OCI-LY3 (cell line): Measurements from ENCODE around the gene ZC3HAV1L.

Experiments used
- EZH2phosphoT487 ChIP-seq: fragments of 200-600 bp; shearing (Covaris generic); IDR thresholded peaks from 2 replicates; pipeline ENCODE4 v1.6.1; 2018; ENCODE audit warnings: antibody characterized with exemption, mixed run types, low read depth
- TF ChIP-seq, protein P1 (sequence below): fragments of 200-600, 300-600 bp; sonication (generic); IDR thresholded peaks from 2 replicates; pipeline ENCODE4 v1.5.1; 2014; ENCODE audit warnings: antibody characterized with exemption, low read length, low read depth

DNA sequence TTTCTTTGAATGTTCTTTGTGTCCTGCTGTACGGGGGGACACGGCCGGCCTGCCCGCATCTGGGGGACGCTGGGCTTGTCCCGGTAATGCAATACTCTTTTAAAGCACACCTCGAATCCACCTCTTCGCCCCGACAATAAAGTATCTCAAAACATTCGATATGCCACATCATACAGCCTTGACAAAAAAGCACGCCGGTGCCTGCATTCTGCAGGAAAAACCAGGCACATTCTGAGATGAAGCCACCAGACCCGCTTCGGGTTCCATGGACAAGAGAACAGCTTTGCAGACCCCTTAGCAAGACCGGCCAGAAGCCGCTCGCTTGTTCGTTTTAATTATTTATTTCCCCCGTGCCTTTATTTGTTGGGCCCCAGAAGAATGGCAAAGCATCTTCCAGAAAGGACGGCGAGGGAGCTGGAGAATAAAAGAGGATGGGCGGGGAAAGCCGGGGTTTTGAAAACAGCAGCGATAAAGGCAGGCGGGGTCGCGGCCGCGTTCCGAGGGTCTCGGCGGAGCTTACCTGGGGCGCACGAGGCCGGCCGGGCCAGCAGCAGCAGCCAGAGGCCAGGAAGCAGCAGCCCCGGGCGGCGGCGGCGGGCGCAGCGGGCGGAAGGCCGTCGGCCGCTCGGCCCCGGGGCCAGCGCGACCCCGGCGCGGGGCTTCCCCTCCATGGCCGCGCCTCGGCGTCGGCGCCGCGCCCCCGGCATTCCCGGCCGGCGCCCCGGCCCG, 55.1 kb downstream of the ZC3HAV1L start:
- TF ChIP-seq, protein P1, sequence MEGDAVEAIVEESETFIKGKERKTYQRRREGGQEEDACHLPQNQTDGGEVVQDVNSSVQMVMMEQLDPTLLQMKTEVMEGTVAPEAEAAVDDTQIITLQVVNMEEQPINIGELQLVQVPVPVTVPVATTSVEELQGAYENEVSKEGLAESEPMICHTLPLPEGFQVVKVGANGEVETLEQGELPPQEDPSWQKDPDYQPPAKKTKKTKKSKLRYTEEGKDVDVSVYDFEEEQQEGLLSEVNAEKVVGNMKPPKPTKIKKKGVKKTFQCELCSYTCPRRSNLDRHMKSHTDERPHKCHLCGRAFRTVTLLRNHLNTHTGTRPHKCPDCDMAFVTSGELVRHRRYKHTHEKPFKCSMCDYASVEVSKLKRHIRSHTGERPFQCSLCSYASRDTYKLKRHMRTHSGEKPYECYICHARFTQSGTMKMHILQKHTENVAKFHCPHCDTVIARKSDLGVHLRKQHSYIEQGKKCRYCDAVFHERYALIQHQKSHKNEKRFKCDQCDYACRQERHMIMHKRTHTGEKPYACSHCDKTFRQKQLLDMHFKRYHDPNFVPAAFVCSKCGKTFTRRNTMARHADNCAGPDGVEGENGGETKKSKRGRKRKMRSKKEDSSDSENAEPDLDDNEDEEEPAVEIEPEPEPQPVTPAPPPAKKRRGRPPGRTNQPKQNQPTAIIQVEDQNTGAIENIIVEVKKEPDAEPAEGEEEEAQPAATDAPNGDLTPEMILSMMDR: no peak
- TF ChIP-seq EZH2phosphoT487: no peak
